ENCODE measurements around the gene ZNF557. TPM values are rescaled to one million over a fixed set of nuclear protein-coding genes. Genes with fewer than 3 reads are reported as not detected.

ZNF557 gene
- total and polyA plus RNA-seq, 2 of the 4 experiments (the other 2 are of a cell fraction): 3.7 to 21.1 TPM

- ChIA-PET POLR2A (ENCODE audit: unreplicated experiment) (interaction anchor here (0.5 kb wide), 1 partner anchor 9 kb away, joined by 3 read pairs; no protein-coding TSS in a partner anchor), CTCF (no interaction called here)
- ATAC-seq (ENCODE audit: low read depth) (no peak), DNase-seq (no peak)
- Histone ChIP-seq H3K4me1 (ENCODE audit: control insufficient read depth, insufficient read depth, low read length) (no peaks in the 10 kb centered on the region), H4K5ac (ENCODE audit: low read depth, low read length) (no peak overlapping the region), H2AK9ac (replicated peaks; ENCODE audit: low read depth, low read length, poor library complexity) (no peak overlapping the region), H3K4me2 (ENCODE audit: low read depth, low read length) (no peak overlapping the region), H3K23ac (ENCODE audit: low read depth, low read length) (no peak overlapping the region), H3K27ac (ENCODE audit: insufficient read depth, low read length) (no peak overlapping the region), H3K27me3 (ENCODE audit: control insufficient read depth, insufficient read depth, low read length) (no peaks in the 10 kb centered on the region), H3K18ac (ENCODE audit: low read depth, low read length) (no peak overlapping the region), H3K79me1 (ENCODE audit: low read depth in 1 of 2, low read length in 2 of 2) (no peaks in the 10 kb centered on the region), H2BK5ac (ENCODE audit: low read depth, low read length, poor library complexity, severe bottlenecking) (no peak overlapping the region), H3K4me3 (ENCODE audit: insufficient read depth, low read depth, low read length) (no peak overlapping the region), H4K8ac (ENCODE audit: low read depth in 2 of 2, low read length in 2 of 2) (no peak overlapping the region), H3K9me1 (ENCODE audit: insufficient read depth, low read length) (no peaks in the 10 kb centered on the region; the same call in 1 of the 2 replicates), H2AK5ac (ENCODE audit: low read depth, low read length) (no peak overlapping the region), H3K36me3 (ENCODE audit: control insufficient read depth, insufficient read depth, low read length) (peaks cover 32% of the 10 kb centered on the region), H2BK20ac (ENCODE audit: low read depth, low read length) (no peak overlapping the region), H2AFZ (replicated peaks; ENCODE audit: low read length, poor library complexity) (no peak overlapping the region), H3K14ac (replicated peaks; ENCODE audit: low read depth, low read length) (no peak overlapping the region), H2BK15ac (ENCODE audit: low read depth, low read length) (no peak overlapping the region), H4K20me1 (ENCODE audit: insufficient read depth, low read length) (no peaks in the 10 kb centered on the region), H3K9me3 (ENCODE audit: control insufficient read depth, insufficient read depth, low read length) (peaks cover 12% of the 10 kb centered on the region), H3K4ac (ENCODE audit: low read depth, low read length) (no peak overlapping the region), H4K91ac (ENCODE audit: insufficient read depth, low read depth, low read length) (no peak overlapping the region), H3K56ac (ENCODE audit: extremely low read depth, insufficient read depth, low read length) (no peak overlapping the region), H2BK120ac (ENCODE audit: low read depth, low read length) (no peak overlapping the region), H3K9ac (ENCODE audit: low read depth, low read length) (no peak overlapping the region)
- no TSS peak for BruUV-seq (replicated peaks)
- in situ Hi-C loops (cut with MboI; ENCODE audit: low sequenced_read_pairs): no loop called here
- intact Hi-C loops (cut with micrococcal nuclease): no loop called here
- TF ChIP-seq SMC3 (IDR thresholded peaks at IDR 0.05; ENCODE audit: low read depth, low read length) (no peak), MAFK (IDR thresholded peaks at IDR 0.05; ENCODE audit: low read depth, low read length) (no peak), NFE2L2 (IDR thresholded peaks at IDR 0.05; ENCODE audit: low read depth, low read length) (no peak), RFX5 (IDR thresholded peaks at IDR 0.05; ENCODE audit: low read depth, low read length) (no peak), MAZ (IDR thresholded peaks at IDR 0.05; ENCODE audit: borderline replicate concordance, low read depth, low read length) (no peak), POLR2A (IDR thresholded peaks at IDR 0.05; ENCODE audit: low read depth, low read length) (no peak), FOS (IDR thresholded peaks at IDR 0.05; ENCODE audit: low read depth, low read length) (no peak), BHLHE40 (IDR thresholded peaks at IDR 0.05; ENCODE audit: low read depth, low read length) (no peak), RAD21 (IDR thresholded peaks at IDR 0.05; ENCODE audit: low read length) (no peak), CEBPB (IDR thresholded peaks at IDR 0.05; ENCODE audit: low read depth, low read length) (no peak), CHD1 (IDR thresholded peaks at IDR 0.05; ENCODE audit: low read depth, low read length) (no peak)
- TF ChIP-seq, protein P1, sequence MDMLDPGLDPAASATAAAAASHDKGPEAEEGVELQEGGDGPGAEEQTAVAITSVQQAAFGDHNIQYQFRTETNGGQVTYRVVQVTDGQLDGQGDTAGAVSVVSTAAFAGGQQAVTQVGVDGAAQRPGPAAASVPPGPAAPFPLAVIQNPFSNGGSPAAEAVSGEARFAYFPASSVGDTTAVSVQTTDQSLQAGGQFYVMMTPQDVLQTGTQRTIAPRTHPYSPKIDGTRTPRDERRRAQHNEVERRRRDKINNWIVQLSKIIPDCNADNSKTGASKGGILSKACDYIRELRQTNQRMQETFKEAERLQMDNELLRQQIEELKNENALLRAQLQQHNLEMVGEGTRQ (IDR thresholded peaks at IDR 0.05; ENCODE audit: low read depth, low read length): no peak
- TF ChIP-seq, protein P2, sequence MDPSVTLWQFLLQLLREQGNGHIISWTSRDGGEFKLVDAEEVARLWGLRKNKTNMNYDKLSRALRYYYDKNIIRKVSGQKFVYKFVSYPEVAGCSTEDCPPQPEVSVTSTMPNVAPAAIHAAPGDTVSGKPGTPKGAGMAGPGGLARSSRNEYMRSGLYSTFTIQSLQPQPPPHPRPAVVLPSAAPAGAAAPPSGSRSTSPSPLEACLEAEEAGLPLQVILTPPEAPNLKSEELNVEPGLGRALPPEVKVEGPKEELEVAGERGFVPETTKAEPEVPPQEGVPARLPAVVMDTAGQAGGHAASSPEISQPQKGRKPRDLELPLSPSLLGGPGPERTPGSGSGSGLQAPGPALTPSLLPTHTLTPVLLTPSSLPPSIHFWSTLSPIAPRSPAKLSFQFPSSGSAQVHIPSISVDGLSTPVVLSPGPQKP (IDR thresholded peaks at IDR 0.05; ENCODE audit: borderline replicate concordance, low read depth, low read length): no peak
- TF ChIP-seq, protein P3, sequence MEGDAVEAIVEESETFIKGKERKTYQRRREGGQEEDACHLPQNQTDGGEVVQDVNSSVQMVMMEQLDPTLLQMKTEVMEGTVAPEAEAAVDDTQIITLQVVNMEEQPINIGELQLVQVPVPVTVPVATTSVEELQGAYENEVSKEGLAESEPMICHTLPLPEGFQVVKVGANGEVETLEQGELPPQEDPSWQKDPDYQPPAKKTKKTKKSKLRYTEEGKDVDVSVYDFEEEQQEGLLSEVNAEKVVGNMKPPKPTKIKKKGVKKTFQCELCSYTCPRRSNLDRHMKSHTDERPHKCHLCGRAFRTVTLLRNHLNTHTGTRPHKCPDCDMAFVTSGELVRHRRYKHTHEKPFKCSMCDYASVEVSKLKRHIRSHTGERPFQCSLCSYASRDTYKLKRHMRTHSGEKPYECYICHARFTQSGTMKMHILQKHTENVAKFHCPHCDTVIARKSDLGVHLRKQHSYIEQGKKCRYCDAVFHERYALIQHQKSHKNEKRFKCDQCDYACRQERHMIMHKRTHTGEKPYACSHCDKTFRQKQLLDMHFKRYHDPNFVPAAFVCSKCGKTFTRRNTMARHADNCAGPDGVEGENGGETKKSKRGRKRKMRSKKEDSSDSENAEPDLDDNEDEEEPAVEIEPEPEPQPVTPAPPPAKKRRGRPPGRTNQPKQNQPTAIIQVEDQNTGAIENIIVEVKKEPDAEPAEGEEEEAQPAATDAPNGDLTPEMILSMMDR (conservative IDR thresholded peaks at IDR 0.05; ENCODE audit: low read depth, low read length): no peak
- dilution Hi-C loops (cut with HindIII; ENCODE audit: low sequenced_read_pairs, unreplicated experiment): no loop called here
- WGBS, 2 experiments (ENCODE audit: extremely low coverage in 2 of 2, insufficient read length in 1 of 2): no CpG with 5 or more reads among the region's 1 CpG
These were observed 60.5 kb downstream of the ZNF557 start for GRCh38 chr19:7130043-7130442.

Measured in IMR-90 (cell line).